Brain pericyte (primary cell): ENCODE data around the gene DNAJC13.

Experiments used
- DNase-seq: peaks from one replicate; pipeline ENCODE4 v3.0.0-alpha.2; 2012; ENCODE audit warnings: low read depth, low spot score

The DNAJC13 gene

DNA sequence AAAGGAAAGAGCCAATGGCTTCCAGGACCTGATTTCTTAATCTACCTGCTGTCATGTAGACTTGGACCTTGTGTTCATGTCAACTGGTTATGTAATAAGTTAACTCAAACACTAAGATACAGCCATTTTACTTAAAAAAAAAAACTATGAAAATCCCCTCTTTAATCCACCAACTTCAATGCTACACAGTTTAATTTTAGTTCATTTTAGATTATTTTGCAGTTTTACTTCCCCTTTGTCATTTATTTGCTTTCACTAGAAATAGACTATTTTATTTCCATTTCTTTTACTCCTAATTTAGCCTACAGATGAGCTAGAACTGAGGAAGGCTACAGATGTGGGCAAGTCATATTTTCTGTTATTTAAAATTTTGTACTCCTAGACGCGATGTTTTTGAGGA is 10.7 kb upstream of the DNAJC13 start:
- no peak for DNase-seq

DNA sequence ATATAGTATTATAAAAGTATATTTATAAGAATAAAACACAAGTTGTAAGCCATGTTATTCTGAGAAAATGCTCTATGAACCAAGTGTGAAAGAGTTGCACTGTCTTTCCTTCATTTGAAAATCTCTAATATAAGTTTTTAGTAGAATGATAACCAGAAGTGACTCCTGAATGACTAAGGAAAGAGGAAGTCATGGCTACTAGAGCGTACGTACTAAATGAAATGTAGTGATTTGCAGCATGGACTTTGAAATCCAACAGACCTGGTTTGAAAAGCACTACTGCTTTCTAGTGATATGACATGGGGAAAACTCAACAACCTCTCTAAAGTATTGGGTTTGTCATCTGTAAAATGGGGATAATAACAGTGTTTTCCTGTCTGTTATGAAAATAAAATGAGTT is 10.3 kb upstream of the DNAJC13 start:
- no peak for DNase-seq

- no peak for DNase-seq
Observed at GRCh38 chr3:132414841-132415240, 2.5 kb upstream of the DNAJC13 start.

GRCh38 chr3:132416161-132416560 is 1.1 kb upstream of the DNAJC13 start:
- DNase-seq, result no peak

DNA sequence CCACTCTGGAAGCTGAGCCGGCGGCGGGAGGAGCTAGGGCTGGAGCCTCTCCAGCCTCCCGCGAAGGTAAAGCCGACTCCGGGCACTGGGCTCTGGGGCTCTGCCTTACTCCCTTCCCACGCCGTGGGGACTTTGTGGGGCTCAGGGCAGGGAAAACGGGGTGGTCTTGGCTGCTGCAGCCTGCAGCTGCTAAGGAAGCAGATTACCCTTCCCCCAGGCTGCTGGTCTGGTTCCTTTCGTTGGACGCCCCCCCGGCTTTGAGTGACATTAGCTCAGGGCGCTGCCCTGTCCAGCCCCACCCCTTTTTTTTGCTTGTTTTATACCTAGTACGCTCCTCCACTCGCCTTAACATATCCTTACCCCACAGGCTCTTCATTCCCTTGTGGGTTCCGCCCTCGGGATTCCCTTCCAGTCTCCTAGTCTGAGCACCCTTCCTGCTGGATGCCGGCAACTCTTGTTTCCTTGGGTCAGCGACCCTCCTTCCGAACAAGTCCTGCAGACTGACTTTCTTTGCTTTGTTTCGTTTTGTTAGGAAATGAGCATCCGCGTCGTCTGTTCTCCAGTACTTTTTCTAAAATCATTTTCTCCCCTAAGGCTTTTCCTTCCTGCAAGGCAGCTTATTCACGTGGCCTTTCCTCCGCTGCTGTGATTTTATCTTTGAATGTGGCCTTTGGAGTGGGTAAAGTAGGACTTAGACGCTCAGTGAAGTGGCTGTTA is 551 bp downstream of the DNAJC13 start:
- peak; percentile 38 for DNase-seq

DNA sequence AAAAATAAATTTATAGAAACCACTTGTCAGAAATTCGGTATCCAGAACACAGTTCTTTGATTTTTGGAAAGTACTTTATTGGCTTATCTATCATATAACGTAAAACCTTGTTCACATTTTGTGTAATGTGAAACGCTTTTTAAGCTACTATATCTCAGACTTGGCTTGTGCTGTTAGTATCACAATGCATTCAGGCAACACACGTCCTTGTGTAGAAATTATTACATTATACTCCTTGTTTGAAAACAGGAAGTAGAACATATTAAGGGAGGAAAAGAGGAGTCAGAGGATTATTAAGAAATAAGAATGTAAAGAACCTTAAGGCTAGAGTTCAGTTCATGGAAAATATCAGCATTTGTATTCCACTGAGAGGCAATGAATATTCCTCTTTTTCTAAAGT is 1.6 kb downstream of the DNAJC13 start:
- DNase-seq, result no peak

- no peak for DNase-seq
Observed at GRCh38 chr3:132421832-132422231, 4.5 kb downstream of the DNAJC13 start.

- no peak for DNase-seq
Observed at GRCh38 chr3:132422531-132422930, 5.2 kb downstream of the DNAJC13 start.

GRCh38 chr3:132432639-132433038 is 15.3 kb downstream of the DNAJC13 start:
- peak; percentile 47 for DNase-seq

GRCh38 chr3:132433121-132433520 is 15.8 kb downstream of the DNAJC13 start:
- no peak for DNase-seq

GRCh38 chr3:132435224-132435910 is 18.1 kb downstream of the DNAJC13 start:
- no peak for DNase-seq

DNA sequence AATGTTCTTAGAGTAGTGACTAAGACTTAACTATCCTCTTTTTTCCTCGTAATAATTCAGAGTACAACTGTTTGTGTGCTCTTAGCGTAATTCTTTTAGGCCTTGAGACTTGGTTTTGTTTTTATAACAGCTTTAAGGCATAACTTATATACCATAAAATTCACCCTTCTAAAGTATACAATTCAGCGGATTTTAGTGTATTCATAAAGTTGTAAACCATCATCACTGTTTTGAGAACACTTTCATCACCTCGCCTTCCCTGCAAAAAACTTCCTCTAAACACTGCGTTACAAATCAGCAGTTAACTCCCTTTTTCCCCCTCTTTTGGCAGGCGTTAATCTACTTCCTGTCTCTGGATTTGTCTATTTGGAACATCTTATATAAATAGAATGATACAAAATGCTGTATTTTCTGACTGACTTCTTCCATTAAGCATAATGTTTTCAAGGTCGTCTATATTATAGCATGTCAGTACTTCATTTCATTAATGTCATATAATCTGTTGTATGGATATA is 18.7 kb downstream of the DNAJC13 start:
- no peak for DNase-seq

DNA sequence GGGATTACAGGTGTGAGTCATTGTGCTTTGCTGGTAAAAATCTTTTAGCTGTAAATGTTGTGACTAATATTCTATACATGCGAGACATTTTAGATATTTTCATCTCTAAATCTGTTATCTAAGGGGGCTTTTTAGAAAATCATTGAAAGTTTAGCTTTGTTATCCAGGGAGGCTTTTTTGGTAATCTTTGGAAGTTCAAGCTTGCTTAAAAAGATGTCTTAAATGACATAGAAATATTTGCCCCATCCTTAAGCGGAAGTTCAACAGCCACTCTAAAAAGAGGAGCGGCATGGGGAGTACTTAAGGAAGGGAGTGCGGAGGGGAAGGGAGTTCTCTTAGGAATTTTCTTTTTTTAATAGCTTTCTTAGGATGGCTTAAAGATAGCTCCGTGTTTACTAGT is 26.1 kb downstream of the DNAJC13 start:
- DNase-seq, result no peak

- no peak for DNase-seq
Observed at GRCh38 chr3:132444383-132444782, 27.1 kb downstream of the DNAJC13 start.

GRCh38 chr3:132445817-132446216 is 28.5 kb downstream of the DNAJC13 start:
- DNase-seq, result no peak

DNA sequence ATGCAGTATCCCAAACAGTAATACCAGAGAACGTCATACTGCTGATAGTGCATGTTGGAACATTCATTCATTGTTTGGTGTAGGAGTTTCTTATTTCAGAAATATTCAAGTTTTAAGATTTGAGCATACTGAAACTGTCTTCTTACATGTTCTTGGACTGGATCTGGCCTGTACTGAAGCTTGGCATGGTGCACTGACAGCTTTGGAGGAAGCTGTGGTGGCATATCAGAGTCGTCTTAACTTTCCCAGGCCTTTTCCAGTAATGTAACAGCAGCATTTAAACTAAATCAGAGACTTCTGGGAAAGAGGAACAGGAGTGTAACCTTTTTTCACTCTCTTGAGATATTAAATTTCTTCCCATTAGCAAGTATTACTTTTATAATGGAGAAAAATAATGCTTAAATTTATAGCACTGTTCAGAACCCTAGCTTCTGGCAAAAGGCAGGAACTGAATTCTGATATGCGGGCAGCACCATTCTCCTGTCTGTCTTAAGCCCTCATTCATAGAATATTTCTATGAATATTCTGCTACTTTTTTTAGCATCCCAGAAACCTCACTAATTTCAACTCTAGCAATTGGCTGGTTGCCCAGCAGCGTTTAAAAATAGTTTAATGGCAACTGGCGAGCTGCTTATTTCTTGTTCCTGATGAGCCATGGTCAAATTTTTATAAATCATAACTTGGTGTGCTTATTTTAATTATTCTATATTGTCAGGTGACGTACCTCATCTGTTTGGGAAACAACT is 31.1 kb downstream of the DNAJC13 start:
- DNase-seq, result no peak

DNA sequence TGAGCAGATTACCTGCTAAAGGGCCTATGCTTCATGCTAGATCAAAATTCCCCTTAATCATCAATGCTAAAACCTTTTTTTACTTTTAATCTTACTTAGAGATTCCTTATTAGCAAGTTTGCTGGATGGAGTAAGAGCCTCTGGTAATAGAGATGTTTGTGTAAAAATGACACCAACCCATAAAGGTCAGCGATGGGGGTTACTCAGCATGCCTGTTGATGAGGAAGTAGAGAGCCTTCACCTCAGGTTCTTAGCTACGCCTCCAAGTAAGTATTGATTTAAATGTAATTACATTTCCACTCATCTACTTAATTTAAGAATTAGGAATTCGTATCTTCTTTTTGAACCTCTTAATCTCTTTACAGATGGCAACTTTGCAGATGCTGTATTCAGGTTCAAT is 38.8 kb downstream of the DNAJC13 start:
- DNase-seq, result no peak

GRCh38 chr3:132456571-132456970 is 39.3 kb downstream of the DNAJC13 start:
- DNase-seq, result no peak

DNA sequence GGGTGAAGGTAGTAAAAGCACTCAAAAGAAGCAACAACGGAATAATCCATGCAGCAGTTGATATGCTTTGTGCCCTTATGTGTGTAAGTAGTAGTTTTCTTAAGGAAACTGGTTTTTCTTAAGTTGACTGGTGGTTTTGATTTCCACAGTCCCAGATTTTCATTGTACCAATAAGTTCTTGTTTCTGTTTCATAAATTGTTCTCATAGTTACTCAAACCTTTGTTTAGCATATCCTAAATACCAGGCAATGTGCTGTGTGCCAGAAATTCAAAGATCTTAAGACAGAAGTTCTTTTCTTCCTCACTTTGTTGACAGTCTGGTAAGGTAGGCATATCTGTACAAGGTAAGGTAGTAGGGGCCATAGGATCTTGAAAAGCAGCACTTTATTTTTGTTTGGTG is 40.0 kb downstream of the DNAJC13 start:
- DNase-seq, result no peak

- DNase-seq, result no peak
Observed at GRCh38 chr3:132459551-132459950, 42.2 kb downstream of the DNAJC13 start.

DNA sequence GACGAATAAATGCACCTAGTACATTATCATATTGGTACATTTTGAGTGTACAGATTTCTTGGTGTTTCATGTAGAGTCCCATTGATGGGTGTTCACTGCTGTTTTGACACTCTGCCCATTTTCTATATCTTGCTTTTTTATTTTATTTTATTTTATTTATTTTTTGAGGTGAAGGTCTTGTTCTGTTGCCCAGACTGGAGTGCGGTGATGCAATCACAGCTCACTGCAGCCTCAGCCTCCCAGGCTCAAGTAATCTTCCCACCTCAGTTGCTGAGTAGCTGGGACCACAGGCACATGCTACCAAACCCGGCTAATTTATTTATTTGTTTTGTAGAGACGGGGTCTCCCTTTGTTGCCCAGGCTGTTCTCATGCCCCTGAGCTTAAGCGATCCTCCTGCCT is 44.2 kb downstream of the DNAJC13 start:
- no peak for DNase-seq

GRCh38 chr3:132464066-132464465 is 46.8 kb downstream of the DNAJC13 start:
- DNase-seq, result peak; percentile 18

- no peak for DNase-seq
Observed at GRCh38 chr3:132469326-132469725, 52.0 kb downstream of the DNAJC13 start.
